Thoracic aorta (tissue), 2 donors: ENCODE measurements around the gene ARSB. TPM values are rescaled to one million over a fixed set of nuclear protein-coding genes. Genes with fewer than 3 reads are reported as not detected.
A peak's percentile ranks its signal among the peaks of the same experiment; 100 is the strongest.

ENCODE experiments used
- ATAC-seq: fragments of 150-250 bp; one replicate; pipeline ENCODE4 v1.8.0; 2017; ENCODE audit warnings: low read depth; ENCODE audit not compliant: insufficient number of reproducible peaks, low FRiP score
- DNase-seq: peaks from one replicate; pipeline ENCODE4 v3.0.0-alpha.2; 2020; ENCODE audit warnings: low spot score
- H3K27ac ChIP-seq, 2 donors: fragments of 200-600 bp; sonication (generic); 1 replicate in 1 of 2; 2 replicates in 1 of 2; pipeline ENCODE4 v1.5.1; 2016; ENCODE audit warnings: mild to moderate bottlenecking in 2 of 2, moderate library complexity in 2 of 2
- H3K27me3 ChIP-seq: fragments of 200-600 bp; sonication (generic); replicated peaks from 2 replicates; pipeline ENCODE4 v1.6.0; 2016; ENCODE audit warnings: mild to moderate bottlenecking; ENCODE audit not compliant: insufficient read depth
- H3K36me3 ChIP-seq: fragments of 200-600 bp; sonication (generic); one replicate; pipeline ENCODE4 v1.5.1; 2016
- H3K4me1 ChIP-seq, 2 donors: fragments of 200-600 bp; sonication (generic); 1 replicate in 1 of 2; 2 replicates in 1 of 2; pipeline versions ENCODE4 v1.5.1 to v1.6.0; 2016; ENCODE audit warnings: low read depth in 2 of 2, mild to moderate bottlenecking in 1 of 2; ENCODE audit not compliant: control insufficient read depth in 1 of 2
- H3K4me3 ChIP-seq: fragments of 200-600 bp; sonication (generic); 2 replicates; pipeline ENCODE4 v1.5.1; 2016; ENCODE audit warnings: mild to moderate bottlenecking
- H3K9me3 ChIP-seq: fragments of 200-600 bp; sonication (generic); 2 replicates; pipeline ENCODE4 v1.5.1; 2016
- CTCF ChIP-seq: fragments of 200-600 bp; sonication (generic); IDR thresholded peaks from one replicate; pipeline ENCODE4 v1.5.1; 2019; ENCODE audit warnings: antibody characterized with exemption
- total RNA-seq, 2 donors: library from RNA; depleted of rRNA; stranded (reverse); fragments of >200 nt; gene quantifications; one replicate each; pipeline versions ENCODE4 v1.1.0 to v1.2.3, GENCODE V29; 2016

The ARSB gene
- 10 to 100 TPM; 26.1 to 36.0 TPM for total RNA-seq

DNA sequence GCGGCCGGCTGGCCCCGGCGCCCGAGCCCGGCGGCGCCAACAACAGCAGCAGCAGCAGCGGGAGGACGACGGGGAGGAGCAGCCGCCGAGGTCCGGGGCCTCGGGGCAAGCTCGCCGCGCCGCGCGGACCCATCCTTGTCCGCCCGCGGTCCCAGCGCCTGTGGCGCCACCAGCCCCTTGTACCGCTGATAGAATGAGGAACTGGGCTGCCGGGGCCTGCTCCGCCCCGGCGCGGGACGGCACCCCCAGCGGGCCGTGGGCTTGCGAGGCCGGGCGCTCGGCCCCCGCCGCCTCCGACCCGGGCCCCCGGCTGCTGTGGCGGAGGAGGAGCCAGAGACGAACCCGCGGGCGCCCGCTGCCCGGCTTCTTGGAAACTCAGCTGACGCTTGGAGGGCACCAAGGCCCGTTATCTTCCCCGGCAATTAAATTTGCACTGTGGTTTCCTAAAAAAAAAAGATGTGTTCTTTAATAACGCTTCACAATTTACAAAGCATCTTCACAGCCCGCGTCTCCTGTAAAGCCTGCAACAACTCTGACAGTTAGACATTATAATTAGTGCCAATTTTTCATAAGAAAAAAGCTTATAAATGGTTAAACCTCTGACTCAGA, at the start of gene ARSB:
Gene ARSB (minus strand): TSS at position 195 of the 609 bp plus-strand sequence. CDS start 62 bp downstream, at position 133.
- peak; percentile 33 for ATAC-seq
- DNase-seq = no peak
- Histone ChIP-seq H3K9me3 (no peaks in the 10 kb centered on the region), H3K27me3 (no peaks in the 10 kb centered on the region), H3K27ac (peak within 1 kb of the TSS; percentile 92 to 95), H3K36me3 (no peaks in the 10 kb centered on the region), H3K4me3 (peak within 1 kb of the TSS; percentile 78), H3K4me1 (peaks cover 12 to 13% of the 10 kb centered on the region in 2 donors)
- TF ChIP-seq CTCF = no peak

DNA sequence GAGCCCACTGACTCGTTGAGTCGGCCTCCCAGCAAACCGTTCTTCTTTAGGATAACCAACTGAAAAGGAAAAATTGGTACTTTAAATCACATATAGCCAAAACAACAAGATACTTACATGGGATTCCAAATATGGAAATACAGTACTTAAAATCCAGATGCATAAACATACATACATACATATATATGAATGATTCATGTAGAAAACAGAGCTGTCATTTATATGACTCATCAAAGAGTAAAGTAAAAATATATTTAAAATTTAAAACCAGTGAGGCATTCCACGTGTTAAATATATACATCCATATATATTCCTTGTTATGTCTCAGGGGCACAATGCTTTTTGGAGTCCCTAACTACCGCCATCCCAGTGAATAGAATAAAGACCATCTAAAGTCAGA, 47.7 kb upstream of the ARSB start:
- H3K27ac ChIP-seq = no peak overlapping the region
- no peak for TF ChIP-seq CTCF
- DNase-seq = no peak

GRCh38 chr5:79032031-79032695, 47.1 kb upstream of the ARSB start:
- ATAC-seq = no peak

More for the DNA sequence above, 47.7 kb upstream of the ARSB start:
- no peaks in the 10 kb centered on the region for H3K9me3 ChIP-seq
- H3K4me3 ChIP-seq = no peak overlapping the region
- no peaks in the 10 kb centered on the region for H3K27me3 ChIP-seq
- no peaks in the 10 kb centered on the region for H3K36me3 ChIP-seq
- no peaks in the 10 kb centered on the region for H3K4me1 ChIP-seq
- ATAC-seq = no peak

DNA sequence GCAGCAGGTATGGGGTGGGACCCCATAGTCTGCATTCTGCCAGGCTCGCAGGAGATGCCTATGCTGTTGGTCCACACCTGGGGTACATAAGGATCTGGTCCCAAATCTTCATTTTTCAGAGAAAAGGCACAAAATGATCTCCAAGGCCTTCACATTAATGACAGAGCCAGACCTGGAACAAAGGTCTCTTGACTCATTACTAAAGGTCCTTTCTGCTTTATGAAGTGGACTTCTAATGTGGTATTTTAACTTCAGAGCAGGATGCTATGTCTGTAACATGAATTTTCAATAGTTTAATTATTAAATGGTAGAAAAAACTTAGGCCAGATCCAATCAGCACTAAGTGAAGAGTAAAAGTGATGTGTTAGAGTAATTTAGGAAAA, 46.4 kb upstream of the ARSB start:
- no peak for DNase-seq
- H3K4me1 ChIP-seq = no peaks in the 10 kb centered on the region
- ATAC-seq = no peak
- H3K27me3 ChIP-seq = no peaks in the 10 kb centered on the region
- TF ChIP-seq CTCF = no peak
- H3K4me3 ChIP-seq = no peak overlapping the region
- no peaks in the 10 kb centered on the region for H3K9me3 ChIP-seq
- no peaks in the 10 kb centered on the region for H3K36me3 ChIP-seq
- H3K27ac ChIP-seq = no peak overlapping the region

More at GRCh38 chr5:79032031-79032695, 47.1 kb upstream of the ARSB start:
- Histone ChIP-seq H3K4me1 (no peaks in the 10 kb centered on the region), H3K36me3 (no peaks in the 10 kb centered on the region), H3K4me3 (no peak overlapping the region), H3K27me3 (no peaks in the 10 kb centered on the region), H3K9me3 (no peaks in the 10 kb centered on the region), H3K27ac (no peak overlapping the region)
- TF ChIP-seq CTCF = no peak
- DNase-seq = no peak

- Histone ChIP-seq H3K27ac (no peak overlapping the region), H3K27me3 (no peaks in the 10 kb centered on the region), H3K4me3 (no peak overlapping the region), H3K4me1 (no peaks in the 10 kb centered on the region), H3K36me3 (no peaks in the 10 kb centered on the region), H3K9me3 (no peaks in the 10 kb centered on the region)
- TF ChIP-seq CTCF = no peak
- ATAC-seq (no peak), DNase-seq (no peak)
Measured at GRCh38 chr5:79030663-79031484, 45.8 kb upstream of the ARSB start.
